ENCODE measurements around the gene RNF113B.

The RNF113B gene

DNA sequence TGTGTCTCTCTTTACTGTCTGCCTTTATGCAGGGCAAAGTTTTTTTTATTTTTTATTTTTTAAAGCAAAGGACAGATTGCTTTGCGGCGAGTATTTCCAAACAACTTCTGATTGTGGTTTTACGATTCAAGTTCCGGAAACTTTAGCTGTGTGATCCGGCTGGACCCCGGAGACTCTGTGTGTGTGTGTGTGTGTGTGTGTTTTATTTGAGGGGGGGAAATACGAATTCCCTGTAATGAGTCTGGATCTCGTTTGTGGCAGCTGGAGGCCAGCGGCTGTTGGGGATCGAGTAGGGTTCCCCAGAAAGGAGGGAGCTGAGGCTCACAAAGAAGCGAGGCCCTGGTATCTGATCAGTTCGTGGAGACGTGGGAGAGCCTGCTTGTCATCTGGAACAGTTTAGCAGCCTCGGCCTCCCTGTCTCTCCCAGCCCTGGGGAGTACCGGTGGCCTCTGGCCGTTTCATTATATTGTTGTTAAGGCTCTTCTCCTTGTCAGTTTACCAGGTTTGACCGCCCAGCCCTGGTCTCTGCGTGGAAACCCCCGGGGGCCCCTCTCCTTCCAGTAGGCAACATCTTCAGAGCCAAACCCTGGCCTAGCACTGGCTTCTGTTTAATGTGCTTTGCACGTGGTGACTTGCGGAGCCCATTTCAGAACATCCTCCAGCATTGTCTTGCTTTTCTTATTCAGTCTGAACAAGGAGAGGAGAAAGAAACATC lies 32.9 kb downstream of the RNF113B start:
- DNase-seq (ENCODE audit: low read depth) = peak; percentile 15
- TF ChIP-seq, protein P1, sequence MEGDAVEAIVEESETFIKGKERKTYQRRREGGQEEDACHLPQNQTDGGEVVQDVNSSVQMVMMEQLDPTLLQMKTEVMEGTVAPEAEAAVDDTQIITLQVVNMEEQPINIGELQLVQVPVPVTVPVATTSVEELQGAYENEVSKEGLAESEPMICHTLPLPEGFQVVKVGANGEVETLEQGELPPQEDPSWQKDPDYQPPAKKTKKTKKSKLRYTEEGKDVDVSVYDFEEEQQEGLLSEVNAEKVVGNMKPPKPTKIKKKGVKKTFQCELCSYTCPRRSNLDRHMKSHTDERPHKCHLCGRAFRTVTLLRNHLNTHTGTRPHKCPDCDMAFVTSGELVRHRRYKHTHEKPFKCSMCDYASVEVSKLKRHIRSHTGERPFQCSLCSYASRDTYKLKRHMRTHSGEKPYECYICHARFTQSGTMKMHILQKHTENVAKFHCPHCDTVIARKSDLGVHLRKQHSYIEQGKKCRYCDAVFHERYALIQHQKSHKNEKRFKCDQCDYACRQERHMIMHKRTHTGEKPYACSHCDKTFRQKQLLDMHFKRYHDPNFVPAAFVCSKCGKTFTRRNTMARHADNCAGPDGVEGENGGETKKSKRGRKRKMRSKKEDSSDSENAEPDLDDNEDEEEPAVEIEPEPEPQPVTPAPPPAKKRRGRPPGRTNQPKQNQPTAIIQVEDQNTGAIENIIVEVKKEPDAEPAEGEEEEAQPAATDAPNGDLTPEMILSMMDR (IDR thresholded peaks at IDR 0.05; ENCODE audit: insufficient read depth, low read depth, low read length, missing control alignments) = no peak

DNA sequence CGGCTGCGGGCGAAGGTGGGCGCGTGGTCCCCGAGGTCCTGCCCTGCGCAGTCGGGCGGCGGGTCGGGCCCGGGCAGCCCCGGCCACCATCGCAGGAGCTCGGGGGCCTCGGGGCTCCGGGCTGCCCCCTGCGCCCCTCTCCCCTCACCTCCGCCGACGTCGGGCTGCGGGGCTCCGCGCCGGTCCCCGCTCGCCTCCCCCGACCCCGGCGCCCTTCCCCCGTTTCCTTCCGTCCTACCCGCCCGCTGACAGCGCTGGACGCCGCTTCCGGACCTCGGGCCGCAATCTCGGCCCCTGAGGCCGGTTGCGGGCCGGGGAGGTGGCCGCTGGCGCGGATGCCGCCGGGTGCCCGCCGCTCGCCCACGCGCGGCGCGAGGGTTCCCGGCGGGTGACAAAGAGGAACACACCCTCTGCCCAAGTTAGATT lies 33.5 kb downstream of the RNF113B start:
- H3K4me3 ChIP-seq (ENCODE audit: low read depth, low read length) = peak overlapping the region; percentile 48
- TF ChIP-seq, protein P1 (IDR thresholded peaks at IDR 0.05; ENCODE audit: insufficient read depth, low read depth, low read length, missing control alignments) = no peak
- peak; percentile 18 for DNase-seq (ENCODE audit: low read depth)

More for the DNA sequence above, 32.9 kb downstream of the RNF113B start:
- peak overlapping the region; percentile 48 for H3K4me3 ChIP-seq (ENCODE audit: low read depth, low read length)

DNA sequence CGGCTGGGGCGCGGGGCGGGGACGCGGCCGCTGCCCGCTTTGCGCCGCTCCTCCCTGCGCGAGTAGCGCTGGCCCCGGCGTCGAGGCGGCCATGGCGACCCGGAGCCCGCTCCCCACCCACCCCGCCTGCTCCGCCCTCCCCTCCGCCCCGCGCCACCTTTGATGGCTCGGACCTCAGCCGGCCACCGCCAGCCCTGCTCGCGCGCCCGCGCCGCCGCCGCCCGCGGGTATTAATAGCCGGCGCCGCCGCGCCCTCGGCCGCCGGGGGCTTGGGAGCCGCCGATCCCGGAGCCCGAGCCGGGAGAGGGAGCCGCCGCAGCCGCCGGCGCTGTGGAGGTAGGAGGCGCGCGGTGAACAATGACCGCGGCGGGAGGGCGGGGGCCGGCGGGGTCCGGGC lies 33.9 kb downstream of the RNF113B start:
- H3K4me3 ChIP-seq (ENCODE audit: low read depth, low read length) = peak overlapping the region; percentile 48; the same call in 1 of the 2 replicates
- TF ChIP-seq, protein P1 (IDR thresholded peaks at IDR 0.05; ENCODE audit: insufficient read depth, low read depth, low read length, missing control alignments) = no peak
- DNase-seq (ENCODE audit: low read depth) = no peak

DNA sequence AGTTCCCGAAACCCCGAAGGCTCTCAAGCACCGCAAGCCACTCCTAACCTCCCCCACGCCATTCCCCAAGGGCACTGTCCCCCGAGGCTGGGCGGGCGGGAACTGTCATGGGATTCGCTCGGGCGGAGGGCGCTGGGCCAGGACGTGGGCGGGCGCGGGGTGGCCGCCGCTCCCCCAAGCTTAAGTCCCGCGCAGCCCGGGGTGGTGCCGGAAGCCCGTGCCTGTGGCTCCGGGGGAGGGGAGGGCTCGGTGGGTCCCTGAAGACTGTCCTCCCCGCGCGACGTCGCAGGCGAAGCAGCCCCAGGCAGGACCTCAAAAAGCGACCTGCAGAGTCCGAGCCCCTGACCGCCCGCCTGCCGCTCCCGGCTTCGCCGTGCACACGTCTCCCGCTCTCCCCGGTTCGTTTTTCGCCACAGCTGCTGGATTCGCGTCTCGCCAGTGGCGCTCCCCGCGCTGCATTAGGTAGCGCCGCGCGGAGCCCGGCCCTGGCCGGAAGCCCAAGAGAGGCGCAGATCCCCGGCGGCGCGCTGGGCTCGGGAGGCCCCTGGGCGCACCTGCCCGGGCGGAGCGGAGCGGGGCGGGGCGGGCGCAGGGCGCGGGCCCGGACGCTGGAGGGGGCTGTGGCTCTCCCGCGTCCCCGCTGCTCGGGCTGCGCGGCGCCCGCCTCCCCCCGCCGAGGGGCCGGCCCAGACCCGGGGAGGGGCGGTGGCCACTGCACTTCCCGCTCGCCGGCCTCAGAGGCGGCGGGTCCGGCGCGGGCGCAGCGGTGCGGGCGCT lies 34.5 kb downstream of the RNF113B start, which contains the start of gene FARP1:
Gene FARP1 (plus strand): TSS at position 715 of the 777 bp plus-strand sequence. CDS start 70,149 bp downstream, outside the sequence.
- DNase-seq (ENCODE audit: low read depth) = peak; percentile 80
- TF ChIP-seq, protein P1 (IDR thresholded peaks at IDR 0.05; ENCODE audit: insufficient read depth, low read depth, low read length, missing control alignments) = peak; percentile 42
- peak within 1 kb of the TSS; percentile 55 for H3K4me3 ChIP-seq (ENCODE audit: low read depth, low read length)

DNA sequence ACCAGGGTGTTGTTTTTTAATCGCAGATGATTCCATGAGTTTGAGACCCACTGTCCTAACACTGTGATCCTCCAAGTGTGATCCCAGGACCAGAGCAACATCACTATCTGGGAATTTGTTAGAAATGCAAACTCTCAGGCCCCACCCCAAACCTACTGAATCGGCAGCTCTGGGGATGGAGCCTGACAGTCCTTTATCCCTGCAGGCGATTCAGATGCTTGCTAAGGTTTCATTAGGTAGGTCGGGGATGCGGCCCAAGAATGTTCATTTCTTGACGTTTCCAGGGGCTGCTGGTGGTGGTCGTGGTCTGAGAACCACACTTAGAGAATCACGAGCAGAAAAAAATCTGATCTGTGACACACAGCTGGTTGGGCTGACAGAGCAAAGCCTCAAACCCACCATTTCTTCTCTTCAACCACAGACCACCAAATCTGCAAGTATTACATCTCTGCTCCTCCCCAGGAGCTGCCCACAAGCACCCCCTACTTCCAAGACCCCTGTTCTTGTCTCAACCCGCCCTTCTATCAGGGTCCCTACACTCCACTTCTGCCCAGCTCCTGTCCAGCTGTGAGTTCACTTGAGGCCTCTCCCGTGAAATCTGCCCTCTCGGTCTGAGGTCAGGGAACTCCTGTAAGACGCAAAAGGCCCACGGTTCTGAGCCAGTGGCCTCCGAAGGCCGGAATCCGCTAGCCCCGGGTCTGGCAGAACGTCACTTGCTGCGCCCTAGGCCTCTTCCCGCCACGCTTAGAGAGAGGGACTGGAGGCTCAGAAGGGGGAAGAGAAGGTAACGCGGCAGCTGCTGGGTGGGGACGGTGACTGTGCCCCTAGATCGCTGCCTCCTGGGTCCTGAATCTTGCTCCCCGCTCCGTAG lies 35.3 kb downstream of the RNF113B start:
- DNase-seq (ENCODE audit: low read depth) = peak; percentile 37
- peak overlapping the region; percentile 55 for H3K4me3 ChIP-seq (ENCODE audit: low read depth, low read length)
- TF ChIP-seq, protein P1 (IDR thresholded peaks at IDR 0.05; ENCODE audit: insufficient read depth, low read depth, low read length, missing control alignments) = no peak

DNA sequence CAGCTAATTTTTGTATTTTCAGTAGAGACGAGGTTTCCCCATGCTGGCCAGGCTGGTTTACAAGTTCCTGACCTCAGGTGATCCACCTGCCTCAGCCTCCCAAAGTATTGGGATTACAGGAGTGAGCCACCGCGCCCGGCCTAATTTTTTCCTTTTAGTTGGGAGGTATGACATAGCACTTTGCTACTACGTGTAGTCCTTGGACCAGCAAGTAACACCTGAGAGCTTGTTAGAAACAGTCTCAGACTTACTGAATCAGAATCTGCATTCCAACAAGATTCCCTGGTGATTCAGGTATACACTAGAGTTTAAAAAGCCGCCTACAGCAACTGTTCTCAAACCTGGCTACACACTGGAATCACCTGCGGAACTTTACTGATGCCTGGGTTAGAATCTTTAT lies 36.0 kb downstream of the RNF113B start:
- DNase-seq (ENCODE audit: low read depth) = no peak
- TF ChIP-seq, protein P1 (IDR thresholded peaks at IDR 0.05; ENCODE audit: insufficient read depth, low read depth, low read length, missing control alignments) = no peak
- H3K4me3 ChIP-seq (ENCODE audit: low read depth, low read length) = no peak overlapping the region
